CD4-positive, alpha-beta T cell treated with Interferon alpha-2 for 1 hour (primary cell): ENCODE data around the gene DISP3.
"Not testable (repeated sequence)": the region's sequence is repeated elsewhere in the genome, so short reads cannot be mapped to it uniquely, and the experiment has no call there.

Experiments
- DNase-seq, 2 donors: peaks; one replicate each; pipeline ENCODE4 v3.0.0-alpha.2; 2020 to 2022

Gene DISP3

DNA sequence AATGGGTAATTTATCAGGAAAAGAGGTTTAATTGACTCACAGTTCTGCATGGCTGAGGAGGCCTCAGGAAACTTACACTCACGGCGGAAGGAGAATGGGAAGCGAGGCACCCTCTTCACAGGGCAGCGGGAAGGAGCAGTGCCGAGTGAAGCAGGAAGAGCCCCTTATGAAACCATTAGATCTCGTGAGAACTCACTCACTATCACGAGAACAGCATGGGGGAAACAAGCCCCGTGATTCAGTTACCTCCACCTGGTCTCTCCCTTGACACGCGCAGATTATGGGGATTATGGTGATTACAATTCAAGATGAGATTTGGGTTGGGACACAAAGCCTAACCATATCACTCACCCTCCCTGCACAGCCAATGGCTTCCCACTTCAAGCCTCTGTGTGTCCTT is 101.1 kb downstream of the DISP3 start:
- DNase-seq: not testable (repeated sequence)

DNA sequence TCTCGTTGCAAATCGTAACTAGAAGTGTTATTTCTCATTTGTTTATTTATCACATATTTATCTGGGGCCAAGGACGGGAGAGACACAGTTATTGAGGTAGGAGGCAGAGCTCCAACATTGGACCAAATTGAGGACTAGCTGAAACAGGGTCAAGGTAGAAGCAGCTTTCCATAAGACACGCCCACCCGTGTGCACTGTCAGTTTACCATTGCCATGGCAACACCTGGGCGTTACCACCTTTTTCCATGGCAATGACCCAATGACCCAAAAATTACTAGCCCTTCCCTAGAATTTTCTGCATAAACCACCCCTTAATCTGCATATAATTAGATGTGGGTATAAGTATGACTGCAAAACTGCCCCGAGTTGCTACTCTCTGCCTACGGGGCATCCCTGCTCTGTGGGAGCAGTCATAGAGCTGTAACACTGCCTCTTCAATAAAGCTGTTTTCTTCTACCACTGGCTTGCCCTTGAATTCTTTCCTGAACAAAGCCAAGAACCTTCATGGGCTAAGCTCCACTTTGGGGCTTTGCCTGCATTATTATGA is 102.6 kb downstream of the DISP3 start:
- no peak for DNase-seq

DNA sequence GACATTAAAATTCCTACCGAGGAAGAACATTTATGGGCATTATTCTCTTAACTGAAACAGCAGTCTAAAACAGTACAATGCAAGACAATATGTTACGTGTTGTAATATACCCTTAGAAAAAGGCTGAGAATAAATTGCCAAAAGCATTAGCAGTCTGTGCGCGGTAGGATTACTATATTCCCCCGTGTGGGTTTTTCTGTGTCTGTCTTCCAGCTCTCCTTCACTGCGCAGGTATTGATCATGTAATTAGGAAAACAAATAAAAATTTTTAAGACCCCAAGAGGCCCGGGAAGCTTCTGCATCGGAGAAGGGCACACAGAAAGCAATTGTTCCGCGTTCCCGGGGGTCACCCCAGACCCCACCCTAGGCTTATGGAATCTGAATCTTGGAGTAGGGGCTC is 106.4 kb downstream of the DISP3 start:
- no peak for DNase-seq
